K562 (cell line): ENCODE data around the gene VPS13D. TPM values are rescaled to one million over a fixed set of nuclear protein-coding genes. Genes with fewer than 3 reads are reported as not detected.

ENCODE experiments used
- CXXC5 ChIP-seq: fragments of 250-450 bp; sonication (Bioruptor Pico); IDR thresholded peaks from 2 replicates; pipeline ENCODE4 v1.8.0; 2022; ENCODE audit warnings: inconsistent platforms, mild to moderate bottlenecking, moderate library complexity
- ELF4 ChIP-seq: fragments of 450-650 bp; formaldehyde crosslinking; IDR thresholded peaks from 2 replicates; pipeline ENCODE4 v1.4.0; 2022; ENCODE audit warnings: missing genetic modification characterization
- GABPB2 ChIP-seq: fragments of 250-450 bp; sonication (Bioruptor Pico); conservative IDR thresholded peaks from 2 replicates; pipeline ENCODE4 v1.5.1; 2021; ENCODE audit warnings: mild to moderate bottlenecking
- JUND ChIP-seq, 2 experiments: IDR thresholded peaks; 2 replicates in 1 of 2; 3 replicates in 1 of 2; pipeline ENCODE4 v1.6.1; 2011; ENCODE audit warnings: borderline replicate concordance in 2 of 2, low read depth in 2 of 2, low read length in 2 of 2, improper control_type of control experiment in 1 of 2, missing biosample characterization in 1 of 2, missing genetic modification characterization in 1 of 2, missing genetic modification reagents in 1 of 2
- MTF1 ChIP-seq: fragments of 250-450 bp; sonication (Bioruptor Pico); IDR thresholded peaks from 2 replicates; pipeline ENCODE4 v1.9.0; 2021; ENCODE audit warnings: moderate library complexity, mild to moderate bottlenecking, inconsistent platforms, borderline replicate concordance
- MYNN ChIP-seq, 2 experiments: sonication (generic); formaldehyde crosslinking in 1 of 2; IDR thresholded peaks; 2 replicates each; pipeline versions ENCODE4 v1.5.0 to v1.6.1; 2016 to 2020; ENCODE audit warnings: antibody characterized with exemption in 1 of 2, missing genetic modification reagents in 1 of 2
- RCOR1 ChIP-seq, 2 experiments: IDR thresholded peaks; 2 replicates each; pipeline ENCODE4 v1.6.1; 2012; ENCODE audit warnings: low read depth in 2 of 2, low read length in 2 of 2, borderline replicate concordance in 1 of 2, improper control_type of control experiment in 1 of 2
- ZNF668 ChIP-seq: fragments of 250-450 bp; sonication (Bioruptor Pico); IDR thresholded peaks from 2 replicates; pipeline ENCODE4 v1.8.0; 2022; ENCODE audit warnings: mild to moderate bottlenecking, inconsistent platforms
- ZSCAN29 ChIP-seq: fragments of 450-650 bp; IDR thresholded peaks from 2 replicates; pipeline ENCODE4 v1.6.1; 2017
- polyA plus RNA-seq, 8 experiments: library from polyadenylated mRNA; depleted of rRNA in 4 of 8; stranded (reverse) in 5 of 8; unstranded in 3 of 8; fragments of >200 nt; fragmentation: Nextera tagmentation in 2 of 8; fragmentation: Illumina TruSeq in 1 of 8; extraction: Ambion mirVana in 2 of 8; extraction: Trizol in 1 of 8; gene quantifications; 2 replicates each; pipeline versions ENCODE4 v1.2.1 to v1.2.3, GENCODE V29; 2011 to 2014; ENCODE audit warnings: inconsistent platforms in 1 of 8, missing spikeins in 1 of 8
- total RNA-seq, 7 experiments: library from RNA; depleted of rRNA in 6 of 7; stranded (reverse); fragments of >200 nt in 6 of 7; fragmentation: Illumina TruSeq in 2 of 7; extraction: Trizol in 2 of 7; gene quantifications; 2 replicates each; pipeline versions ENCODE4 v1.2.1 to v1.2.3, GENCODE V29; 2011 to 2021; ENCODE audit warnings: low replicate concordance in 1 of 7
- TF ChIP-seq, protein P1 (sequence below), 2 experiments: fragments of 450-650 bp; conservative IDR thresholded peaks; 2 replicates each; pipeline ENCODE4 v1.6.1; 2017; ENCODE audit warnings: mild to moderate bottlenecking in 2 of 2, moderate library complexity in 2 of 2
- TF ChIP-seq, protein P2 (sequence below): sonication (generic); formaldehyde crosslinking; IDR thresholded peaks from 2 replicates; pipeline ENCODE4 v1.8.0; 2023; ENCODE audit warnings: missing genetic modification reagents, mild to moderate bottlenecking, borderline replicate concordance
- TF ChIP-seq, protein P3 (sequence below): fragments of 250-450 bp; sonication (Bioruptor Pico); IDR thresholded peaks from 2 replicates; pipeline ENCODE4 v1.8.0; 2022; ENCODE audit warnings: inconsistent platforms
- TF ChIP-seq, protein P4 (sequence below), 2 experiments: fragments of 200-800 bp in 1 of 2; sonication (Bioruptor generic) in 1 of 2; sonication (generic) in 1 of 2; formaldehyde crosslinking in 1 of 2; IDR thresholded peaks in 1 of 2; conservative IDR thresholded peaks in 1 of 2; 2 replicates each; pipeline versions ENCODE4 v1.5.0 to v1.6.1; 2016 to 2020; ENCODE audit warnings: missing compliant biosample characterization in 1 of 2, missing genetic modification characterization in 1 of 2, missing genetic modification reagents in 1 of 2
- TF ChIP-seq, protein P5 (sequence below): fragments of 450-650 bp; IDR thresholded peaks from 2 replicates; pipeline ENCODE4 v1.6.1; 2016; ENCODE audit warnings: missing biosample characterization, missing genetic modification characterization

The VPS13D gene
- total and polyA plus RNA-seq, 9 of the 15 experiments (the other 6 are each of a cell fraction or from before 2014, with no cell fraction given): 6.1 to 51.5 (median 38.5) TPM

DNA sequence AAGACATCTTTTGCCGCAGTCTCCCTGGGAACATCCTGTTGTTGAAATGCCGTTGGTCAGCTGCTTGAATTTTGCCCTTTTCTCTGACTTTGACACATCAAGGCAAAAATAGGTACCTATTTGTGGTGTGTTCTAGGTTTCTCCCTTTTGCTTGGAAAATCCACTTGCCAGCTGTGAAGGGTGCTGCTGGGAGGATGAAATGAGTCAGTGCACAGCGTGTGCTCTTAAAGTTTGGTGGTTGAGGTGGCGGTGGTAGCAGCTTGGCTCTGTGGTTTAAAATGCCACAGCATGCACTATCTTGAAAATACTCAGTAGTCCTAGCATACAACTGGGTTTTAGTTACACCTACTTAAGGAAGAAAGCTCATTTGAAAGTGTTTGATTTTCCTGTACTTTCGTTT lies 204.3 kb downstream of the VPS13D start (continued):
- TF ChIP-seq CXXC5 (no peak), GABPB2 (CRISPR knock-in tag) (no peak), JUND (IDR thresholded peaks at IDR 0.05; ENCODE audit: borderline replicate concordance, low read depth, low read length) (peak; percentile 72), JUND (tag; IDR thresholded peaks at IDR 0.05; ENCODE audit: borderline replicate concordance, low read depth, low read length) (peak; percentile 3; the same call in 1 of the 3 replicates), ZNF668 (no peak), ZSCAN29 (no peak), ELF4 (CRISPR knock-in tag) (no peak), MTF1 (CRISPR knock-in tag) (no peak), RCOR1 (IDR thresholded peaks at IDR 0.05; ENCODE audit: borderline replicate concordance in 1 of 2, low read depth in 2 of 2, low read length in 2 of 2) (no peak), MYNN (IDR thresholded peaks at IDR 0.05) (peak; percentile 29; the same call in 1 of the 2 replicates), MYNN (CRISPR knock-in tag; IDR thresholded peaks at IDR 0.05) (no peak)
- TF ChIP-seq, protein P1, sequence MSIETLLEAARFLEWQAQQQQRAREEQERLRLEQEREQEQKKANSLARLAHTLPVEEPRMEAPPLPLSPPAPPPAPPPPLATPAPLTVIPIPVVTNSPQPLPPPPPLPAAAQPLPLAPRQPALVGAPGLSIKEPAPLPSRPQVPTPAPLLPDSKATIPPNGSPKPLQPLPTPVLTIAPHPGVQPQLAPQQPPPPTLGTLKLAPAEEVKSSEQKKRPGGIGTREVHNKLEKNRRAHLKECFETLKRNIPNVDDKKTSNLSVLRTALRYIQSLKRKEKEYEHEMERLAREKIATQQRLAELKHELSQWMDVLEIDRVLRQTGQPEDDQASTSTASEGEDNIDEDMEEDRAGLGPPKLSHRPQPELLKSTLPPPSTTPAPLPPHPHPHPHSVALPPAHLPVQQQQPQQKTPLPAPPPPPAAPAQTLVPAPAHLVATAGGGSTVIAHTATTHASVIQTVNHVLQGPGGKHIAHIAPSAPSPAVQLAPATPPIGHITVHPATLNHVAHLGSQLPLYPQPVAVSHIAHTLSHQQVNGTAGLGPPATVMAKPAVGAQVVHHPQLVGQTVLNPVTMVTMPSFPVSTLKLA (conservative IDR thresholded peaks at IDR 0.05): no peak
- TF ChIP-seq, protein P2, sequence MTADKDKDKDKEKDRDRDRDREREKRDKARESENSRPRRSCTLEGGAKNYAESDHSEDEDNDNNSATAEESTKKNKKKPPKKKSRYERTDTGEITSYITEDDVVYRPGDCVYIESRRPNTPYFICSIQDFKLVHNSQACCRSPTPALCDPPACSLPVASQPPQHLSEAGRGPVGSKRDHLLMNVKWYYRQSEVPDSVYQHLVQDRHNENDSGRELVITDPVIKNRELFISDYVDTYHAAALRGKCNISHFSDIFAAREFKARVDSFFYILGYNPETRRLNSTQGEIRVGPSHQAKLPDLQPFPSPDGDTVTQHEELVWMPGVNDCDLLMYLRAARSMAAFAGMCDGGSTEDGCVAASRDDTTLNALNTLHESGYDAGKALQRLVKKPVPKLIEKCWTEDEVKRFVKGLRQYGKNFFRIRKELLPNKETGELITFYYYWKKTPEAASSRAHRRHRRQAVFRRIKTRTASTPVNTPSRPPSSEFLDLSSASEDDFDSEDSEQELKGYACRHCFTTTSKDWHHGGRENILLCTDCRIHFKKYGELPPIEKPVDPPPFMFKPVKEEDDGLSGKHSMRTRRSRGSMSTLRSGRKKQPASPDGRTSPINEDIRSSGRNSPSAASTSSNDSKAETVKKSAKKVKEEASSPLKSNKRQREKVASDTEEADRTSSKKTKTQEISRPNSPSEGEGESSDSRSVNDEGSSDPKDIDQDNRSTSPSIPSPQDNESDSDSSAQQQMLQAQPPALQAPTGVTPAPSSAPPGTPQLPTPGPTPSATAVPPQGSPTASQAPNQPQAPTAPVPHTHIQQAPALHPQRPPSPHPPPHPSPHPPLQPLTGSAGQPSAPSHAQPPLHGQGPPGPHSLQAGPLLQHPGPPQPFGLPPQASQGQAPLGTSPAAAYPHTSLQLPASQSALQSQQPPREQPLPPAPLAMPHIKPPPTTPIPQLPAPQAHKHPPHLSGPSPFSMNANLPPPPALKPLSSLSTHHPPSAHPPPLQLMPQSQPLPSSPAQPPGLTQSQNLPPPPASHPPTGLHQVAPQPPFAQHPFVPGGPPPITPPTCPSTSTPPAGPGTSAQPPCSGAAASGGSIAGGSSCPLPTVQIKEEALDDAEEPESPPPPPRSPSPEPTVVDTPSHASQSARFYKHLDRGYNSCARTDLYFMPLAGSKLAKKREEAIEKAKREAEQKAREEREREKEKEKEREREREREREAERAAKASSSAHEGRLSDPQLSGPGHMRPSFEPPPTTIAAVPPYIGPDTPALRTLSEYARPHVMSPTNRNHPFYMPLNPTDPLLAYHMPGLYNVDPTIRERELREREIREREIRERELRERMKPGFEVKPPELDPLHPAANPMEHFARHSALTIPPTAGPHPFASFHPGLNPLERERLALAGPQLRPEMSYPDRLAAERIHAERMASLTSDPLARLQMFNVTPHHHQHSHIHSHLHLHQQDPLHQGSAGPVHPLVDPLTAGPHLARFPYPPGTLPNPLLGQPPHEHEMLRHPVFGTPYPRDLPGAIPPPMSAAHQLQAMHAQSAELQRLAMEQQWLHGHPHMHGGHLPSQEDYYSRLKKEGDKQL: no peak
- TF ChIP-seq, protein P3, sequence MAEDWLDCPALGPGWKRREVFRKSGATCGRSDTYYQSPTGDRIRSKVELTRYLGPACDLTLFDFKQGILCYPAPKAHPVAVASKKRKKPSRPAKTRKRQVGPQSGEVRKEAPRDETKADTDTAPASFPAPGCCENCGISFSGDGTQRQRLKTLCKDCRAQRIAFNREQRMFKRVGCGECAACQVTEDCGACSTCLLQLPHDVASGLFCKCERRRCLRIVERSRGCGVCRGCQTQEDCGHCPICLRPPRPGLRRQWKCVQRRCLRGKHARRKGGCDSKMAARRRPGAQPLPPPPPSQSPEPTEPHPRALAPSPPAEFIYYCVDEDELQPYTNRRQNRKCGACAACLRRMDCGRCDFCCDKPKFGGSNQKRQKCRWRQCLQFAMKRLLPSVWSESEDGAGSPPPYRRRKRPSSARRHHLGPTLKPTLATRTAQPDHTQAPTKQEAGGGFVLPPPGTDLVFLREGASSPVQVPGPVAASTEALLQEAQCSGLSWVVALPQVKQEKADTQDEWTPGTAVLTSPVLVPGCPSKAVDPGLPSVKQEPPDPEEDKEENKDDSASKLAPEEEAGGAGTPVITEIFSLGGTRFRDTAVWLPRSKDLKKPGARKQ (CRISPR knock-in tag): no peak
- TF ChIP-seq, protein P4, sequence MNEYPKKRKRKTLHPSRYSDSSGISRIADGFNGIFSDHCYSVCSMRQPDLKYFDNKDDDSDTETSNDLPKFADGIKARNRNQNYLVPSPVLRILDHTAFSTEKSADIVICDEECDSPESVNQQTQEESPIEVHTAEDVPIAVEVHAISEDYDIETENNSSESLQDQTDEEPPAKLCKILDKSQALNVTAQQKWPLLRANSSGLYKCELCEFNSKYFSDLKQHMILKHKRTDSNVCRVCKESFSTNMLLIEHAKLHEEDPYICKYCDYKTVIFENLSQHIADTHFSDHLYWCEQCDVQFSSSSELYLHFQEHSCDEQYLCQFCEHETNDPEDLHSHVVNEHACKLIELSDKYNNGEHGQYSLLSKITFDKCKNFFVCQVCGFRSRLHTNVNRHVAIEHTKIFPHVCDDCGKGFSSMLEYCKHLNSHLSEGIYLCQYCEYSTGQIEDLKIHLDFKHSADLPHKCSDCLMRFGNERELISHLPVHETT (CRISPR knock-in tag; conservative IDR thresholded peaks at IDR 0.05 in 1 of 2, IDR thresholded peaks at IDR 0.05 in 1 of 2): 0 out of 4 replicates have a peak, but pooled peaks of 1 of the 2 experiments have one; percentile 52
- TF ChIP-seq, protein P5, sequence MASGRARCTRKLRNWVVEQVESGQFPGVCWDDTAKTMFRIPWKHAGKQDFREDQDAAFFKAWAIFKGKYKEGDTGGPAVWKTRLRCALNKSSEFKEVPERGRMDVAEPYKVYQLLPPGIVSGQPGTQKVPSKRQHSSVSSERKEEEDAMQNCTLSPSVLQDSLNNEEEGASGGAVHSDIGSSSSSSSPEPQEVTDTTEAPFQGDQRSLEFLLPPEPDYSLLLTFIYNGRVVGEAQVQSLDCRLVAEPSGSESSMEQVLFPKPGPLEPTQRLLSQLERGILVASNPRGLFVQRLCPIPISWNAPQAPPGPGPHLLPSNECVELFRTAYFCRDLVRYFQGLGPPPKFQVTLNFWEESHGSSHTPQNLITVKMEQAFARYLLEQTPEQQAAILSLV: peak; percentile 3; the same call in 1 of the 2 replicates
